HCT116 (cell line): ENCODE data around the gene CRYZ. TPM values are rescaled to one million over a fixed set of nuclear protein-coding genes. Genes with fewer than 3 reads are reported as not detected.

Source experiments
- ATAC-seq: fragments of 200-7000 bp; cut with Tn5 transposase; 2 replicates; pipeline ENCODE4 v1.9.1; 2020; ENCODE audit warnings: mild to moderate bottlenecking, moderate library complexity
- BruUV-seq: library from RNA; stranded (reverse); fragments of 400-500 nt; replicated peaks from 2 replicates; lab custom pipeline; 2021; lab: Mats Ljungman, UMichigan
- CTCF ChIA-PET: fragments of 300-600 bp; sonication (Branson Sonifier 250); formaldehyde crosslinking; loops from one replicate; lab custom pipeline; 2021; ENCODE audit warnings: antibody characterized with exemption; lab: Charles Lee
- POLR2A ChIA-PET: fragments of 300-600, 350-600 bp; sonication (Branson Sonifier 250); formaldehyde crosslinking; loops from one replicate; lab custom pipeline; 2021; ENCODE audit warnings: antibody characterized with exemption; lab: Charles Lee
- RAD21 ChIA-PET, 2 experiments: fragments of 300-600 bp; sonication (Branson Sonifier 250); formaldehyde crosslinking; loops; one replicate each; lab custom pipeline; 2023; ENCODE audit warnings: low total read pairs in 2 of 2; ENCODE audit not compliant: uncharacterized antibody in 2 of 2, unreplicated experiment in 2 of 2, low non-redundant PET in 1 of 2; lab: Charles Lee
- DNase-seq: peaks from one replicate; pipeline ENCODE4 v3.0.0-alpha.2; 2010; ENCODE audit warnings: low read depth, low spot score
- H2AFZ ChIP-seq: fragments of 200-600 bp; shearing (Covaris generic), sonication (generic); 2 replicates; pipeline ENCODE4 v1.6.1; 2017; ENCODE audit warnings: low read depth, mixed run types, mixed read lengths, antibody characterized with exemption, low read length; ENCODE audit not compliant: poor library complexity, severe bottlenecking
- H3K27ac ChIP-seq: 2 replicates; pipeline ENCODE4 v1.5.1; 2012; ENCODE audit warnings: low read depth, low read length
- H3K27me3 ChIP-seq: fragments of 200-600 bp; sonication (generic); 2 replicates; pipeline ENCODE4 v1.6.1; 2016; ENCODE audit warnings: mixed run types, low read length, mixed read lengths; ENCODE audit not compliant: insufficient read depth
- H3K36me3 ChIP-seq, 2 experiments: fragments of 200-500 bp in 1 of 2; fragments of 200-600 bp in 1 of 2; sonication (Bioruptor generic) in 1 of 2; sonication (generic) in 1 of 2; 2 replicates each; pipeline versions ENCODE4 v1.5.1 to v1.6.1; 2014 to 2016; ENCODE audit warnings: low read length in 2 of 2, inconsistent platforms in 1 of 2, mixed read lengths in 1 of 2, mixed run types in 1 of 2; ENCODE audit not compliant: insufficient read depth in 2 of 2, control insufficient read depth in 1 of 2
- H3K4me1 ChIP-seq, 2 experiments: fragments of 200-600 bp in 1 of 2; sonication (generic) in 1 of 2; 2 replicates each; pipeline versions ENCODE4 v1.5.1 to v1.6.1; 2012 to 2017; ENCODE audit warnings: low read length in 2 of 2, inconsistent platforms in 1 of 2, mild to moderate bottlenecking in 1 of 2, mixed read lengths in 1 of 2, mixed run types in 1 of 2, moderate library complexity in 1 of 2; ENCODE audit not compliant: insufficient read depth in 2 of 2, control insufficient read depth in 1 of 2
- H3K4me2 ChIP-seq: fragments of 200-600 bp; sonication (generic); 2 replicates; pipeline ENCODE4 v1.6.1; 2017; ENCODE audit warnings: mixed run types, low read length, mixed read lengths
- H3K4me3 ChIP-seq, 2 experiments: fragments of 200-600 bp in 1 of 2; sonication (generic) in 1 of 2; replicated peaks in 1 of 2; 2 replicates each; pipeline ENCODE4 v1.5.1; 2011 to 2016; ENCODE audit warnings: low read length in 2 of 2, control low read depth in 1 of 2, low read depth in 1 of 2, mild to moderate bottlenecking in 1 of 2, mixed read lengths in 1 of 2, mixed run types in 1 of 2
- H3K79me2 ChIP-seq: fragments of 200-600 bp; sonication (generic); 2 replicates; pipeline ENCODE4 v1.6.1; 2017; ENCODE audit warnings: mild to moderate bottlenecking, mixed run types, low read length, moderate library complexity, mixed read lengths; ENCODE audit not compliant: insufficient read depth
- H3K9ac ChIP-seq: fragments of 200-600 bp; sonication (generic); 2 replicates; pipeline ENCODE4 v1.6.1; 2016; ENCODE audit warnings: low read length, mixed read lengths
- H3K9me2 ChIP-seq: fragments of 200-600 bp; sonication (generic), shearing (Covaris generic); 2 replicates; pipeline ENCODE4 v1.6.1; 2017; ENCODE audit warnings: mixed run types, mild to moderate bottlenecking, moderate library complexity; ENCODE audit not compliant: insufficient read depth
- H3K9me3 ChIP-seq, 2 experiments: fragments of 200-500 bp in 1 of 2; fragments of 200-600 bp in 1 of 2; sonication (Bioruptor generic) in 1 of 2; sonication (generic) in 1 of 2; 2 replicates each; pipeline ENCODE4 v1.6.1; 2014 to 2017; ENCODE audit warnings: low read length in 2 of 2, mixed read lengths in 2 of 2, inconsistent platforms in 1 of 2, low read depth in 1 of 2, mild to moderate bottlenecking in 1 of 2, mixed run types in 1 of 2, moderate library complexity in 1 of 2; ENCODE audit not compliant: control insufficient read depth in 1 of 2, insufficient read depth in 1 of 2
- H4K20me1 ChIP-seq: fragments of 200-600 bp; sonication (generic), shearing (Covaris generic); 2 replicates; pipeline ENCODE4 v1.6.1; 2017; ENCODE audit warnings: mixed run types, mild to moderate bottlenecking, moderate library complexity; ENCODE audit not compliant: insufficient read depth
- ATF3 ChIP-seq: IDR thresholded peaks from 2 replicates; pipeline ENCODE4 v1.6.1; 2012
- CEBPB ChIP-seq: IDR thresholded peaks from 2 replicates; pipeline ENCODE4 v1.6.1; 2012; ENCODE audit warnings: low read depth
- ELF1 ChIP-seq: IDR thresholded peaks from 2 replicates; pipeline ENCODE4 v1.6.1; 2012; ENCODE audit warnings: low read depth, borderline replicate concordance
- EZH2 ChIP-seq: fragments of 200-600 bp; sonication (generic); IDR thresholded peaks from 2 replicates; pipeline ENCODE4 v1.6.1; 2017; ENCODE audit warnings: antibody characterized with exemption, mixed run types
- EZH2phosphoT487 ChIP-seq: fragments of 200-600 bp; IDR thresholded peaks from 2 replicates; pipeline ENCODE4 v1.6.1; 2018; ENCODE audit warnings: antibody characterized with exemption, borderline replicate concordance
- FOSL1 ChIP-seq: IDR thresholded peaks from 2 replicates; pipeline ENCODE4 v1.6.1; 2012; ENCODE audit warnings: low read depth
- JUND ChIP-seq: IDR thresholded peaks from 2 replicates; pipeline ENCODE4 v1.6.1; 2012
- POLR2A ChIP-seq: IDR thresholded peaks from 2 replicates; pipeline ENCODE4 v1.7.0; 2011; ENCODE audit warnings: borderline replicate concordance; ENCODE audit not compliant: insufficient read depth, insufficient read length; ENCODE audit errors: extremely low read depth
- RAD21 ChIP-seq: IDR thresholded peaks from 2 replicates; pipeline ENCODE4 v1.6.1; 2012; ENCODE audit warnings: low read depth, mild to moderate bottlenecking
- REST ChIP-seq: IDR thresholded peaks from 2 replicates; pipeline ENCODE4 v1.6.1; 2012; ENCODE audit warnings: low read depth
- SIN3A ChIP-seq: IDR thresholded peaks from 2 replicates; pipeline ENCODE4 v1.6.1; 2012; ENCODE audit warnings: low read depth
- SP1 ChIP-seq: IDR thresholded peaks from 2 replicates; pipeline ENCODE4 v1.6.1; 2012; ENCODE audit warnings: low read depth
- SRF ChIP-seq: IDR thresholded peaks from 2 replicates; pipeline ENCODE4 v1.6.1; 2012; ENCODE audit warnings: low read depth
- TCF7L2 ChIP-seq: IDR thresholded peaks from 2 replicates; pipeline ENCODE4 v1.7.0; 2011; ENCODE audit warnings: borderline replicate concordance, inconsistent platforms; ENCODE audit not compliant: insufficient read depth, insufficient read length; ENCODE audit errors: extremely low read depth
- YY1 ChIP-seq: IDR thresholded peaks from 2 replicates; pipeline ENCODE4 v1.6.1; 2011; ENCODE audit warnings: low read length, low read depth, moderate library complexity, mild to moderate bottlenecking; ENCODE audit not compliant: insufficient replicate concordance; ENCODE audit errors: extremely low read depth
- ZNF274 ChIP-seq: fragments of 200-500 bp; sonication (Bioruptor generic); IDR thresholded peaks from 2 replicates; pipeline ENCODE4 v1.6.1; 2014; ENCODE audit warnings: mild to moderate bottlenecking, low read depth, low read length, inconsistent platforms
- intact Hi-C: fragments of 100-400 bp; cut with micrococcal nuclease; formaldehyde crosslinking; loops from 2 replicates; pipeline ENCODE4 v1.10.0; 2022
- total RNA-seq: library from RNA; stranded (reverse); gene quantifications from one replicate; pipeline ENCODE4 v1.2.1, GENCODE V29; 2021; ENCODE audit not compliant: unreplicated experiment
- TF ChIP-seq, protein P1 (sequence below): IDR thresholded peaks from 2 replicates; pipeline ENCODE4 v1.6.1; 2011; ENCODE audit warnings: mild to moderate bottlenecking, low read length, moderate library complexity; ENCODE audit not compliant: insufficient replicate concordance; ENCODE audit errors: extremely low read depth

The CRYZ gene
- total RNA-seq, 1 experiment from 2014 or later = 28.2 TPM

DNA sequence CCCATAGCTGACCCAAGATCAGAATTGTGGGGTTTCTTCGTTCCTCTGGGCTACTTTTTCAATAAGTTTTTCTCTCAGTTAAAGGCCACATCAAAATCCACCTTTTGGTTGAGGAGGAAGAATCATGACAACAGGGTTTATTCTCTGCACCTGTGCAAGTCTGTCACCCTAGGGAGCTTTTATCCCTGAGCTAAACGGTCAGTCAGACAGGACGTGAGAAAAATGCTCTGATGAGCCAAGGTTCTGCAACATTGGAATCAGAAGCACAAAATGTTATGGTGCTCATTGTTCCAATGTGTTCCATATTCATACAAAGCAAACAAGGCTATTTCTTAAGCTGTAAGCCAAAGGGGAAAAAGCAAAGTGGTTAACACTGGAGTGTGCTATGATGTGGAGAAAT is 51.8 kb downstream of the CRYZ start:
- H3K4me2 ChIP-seq = no peak overlapping the region
- H2AFZ ChIP-seq = no peak overlapping the region
- ChIA-PET POLR2A (no interaction called here), CTCF (no interaction called here), RAD21 (no interaction called here)
- no peak overlapping the region for H3K4me3 ChIP-seq
- no peaks in the 10 kb centered on the region for H4K20me1 ChIP-seq
- TF ChIP-seq EZH2 (no peak), SIN3A (no peak), EZH2phosphoT487 (no peak), SP1 (no peak), REST (no peak), RAD21 (no peak), TCF7L2 (no peak), JUND (no peak), ZNF274 (no peak), YY1 (no peak), ATF3 (no peak), CEBPB (no peak), POLR2A (no peak), SRF (no peak), FOSL1 (no peak), ELF1 (no peak)
- TF ChIP-seq, protein P1, sequence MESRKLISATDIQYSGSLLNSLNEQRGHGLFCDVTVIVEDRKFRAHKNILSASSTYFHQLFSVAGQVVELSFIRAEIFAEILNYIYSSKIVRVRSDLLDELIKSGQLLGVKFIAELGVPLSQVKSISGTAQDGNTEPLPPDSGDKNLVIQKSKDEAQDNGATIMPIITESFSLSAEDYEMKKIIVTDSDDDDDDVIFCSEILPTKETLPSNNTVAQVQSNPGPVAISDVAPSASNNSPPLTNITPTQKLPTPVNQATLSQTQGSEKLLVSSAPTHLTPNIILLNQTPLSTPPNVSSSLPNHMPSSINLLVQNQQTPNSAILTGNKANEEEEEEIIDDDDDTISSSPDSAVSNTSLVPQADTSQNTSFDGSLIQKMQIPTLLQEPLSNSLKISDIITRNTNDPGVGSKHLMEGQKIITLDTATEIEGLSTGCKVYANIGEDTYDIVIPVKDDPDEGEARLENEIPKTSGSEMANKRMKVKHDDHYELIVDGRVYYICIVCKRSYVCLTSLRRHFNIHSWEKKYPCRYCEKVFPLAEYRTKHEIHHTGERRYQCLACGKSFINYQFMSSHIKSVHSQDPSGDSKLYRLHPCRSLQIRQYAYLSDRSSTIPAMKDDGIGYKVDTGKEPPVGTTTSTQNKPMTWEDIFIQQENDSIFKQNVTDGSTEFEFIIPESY = no peak
- H3K9ac ChIP-seq = no peak overlapping the region
- BruUV-seq = no TSS peak
- H3K9me3 ChIP-seq = no peaks in the 10 kb centered on the region
- H3K4me1 ChIP-seq = no peaks in the 10 kb centered on the region
- DNase-seq = no peak
- H3K9me2 ChIP-seq = no peaks in the 10 kb centered on the region
- H3K79me2 ChIP-seq = no peaks in the 10 kb centered on the region
- H3K36me3 ChIP-seq = no peaks in the 10 kb centered on the region
- intact Hi-C loops = loop anchor here (10.0 kb wide), 1 partner anchor 176 kb away; no protein-coding TSS in a partner anchor
- H3K27ac ChIP-seq = no peak overlapping the region
- no peak for ATAC-seq
- peaks cover 20% of the 10 kb centered on the region for H3K27me3 ChIP-seq
